Type B pancreatic cell (in vitro differentiated cells): ENCODE measurements around the gene ROR1. TPM values are rescaled to one million over a fixed set of nuclear protein-coding genes. Genes with fewer than 3 reads are reported as not detected.
A peak's percentile ranks its signal among the peaks of the same experiment; 100 is the strongest.

Experiments used
- DNase-seq: peaks from one replicate; pipeline ENCODE4 v3.0.0; 2021; ENCODE audit warnings: mixed read lengths; ENCODE audit not compliant: unreplicated experiment; ENCODE audit errors: extremely low spot score
- H3K27ac Mint-ChIP-seq: 2 replicates; pipeline ENCODE4 v1.8.0; 2021; ENCODE audit warnings: mild to moderate bottlenecking, mixed read lengths
- H3K27me3 Mint-ChIP-seq: 2 replicates; pipeline ENCODE4 v1.8.0; 2021; ENCODE audit warnings: mixed read lengths
- H3K36me3 Mint-ChIP-seq: 2 replicates; pipeline ENCODE4 v1.8.0; 2021; ENCODE audit warnings: mixed read lengths
- H3K4me1 Mint-ChIP-seq: one replicate; pipeline ENCODE4 v1.8.0; 2021; ENCODE audit warnings: mixed read lengths; ENCODE audit not compliant: unreplicated experiment
- H3K4me3 Mint-ChIP-seq: 2 replicates; pipeline ENCODE4 v1.8.0; 2021; ENCODE audit warnings: mild to moderate bottlenecking, mixed read lengths
- H3K9me3 Mint-ChIP-seq: 2 replicates; pipeline ENCODE4 v1.8.0; 2021; ENCODE audit warnings: mixed read lengths
- total RNA-seq: library from RNA; stranded (reverse); gene quantifications from 2 replicates; pipeline ENCODE4 v1.2.1, GENCODE V29; 2021; ENCODE audit warnings: low replicate concordance
- TF ChIP-seq, protein P1 (sequence below): fragments of 200-600 bp; sonication (generic); conservative IDR thresholded peaks from 2 replicates; pipeline ENCODE4 v1.5.0; 2021; ENCODE audit warnings: antibody characterized with exemption, mild to moderate bottlenecking

The ROR1 gene
- total RNA-seq, 1 donor from 2014 or later, result 32.0 TPM

DNA sequence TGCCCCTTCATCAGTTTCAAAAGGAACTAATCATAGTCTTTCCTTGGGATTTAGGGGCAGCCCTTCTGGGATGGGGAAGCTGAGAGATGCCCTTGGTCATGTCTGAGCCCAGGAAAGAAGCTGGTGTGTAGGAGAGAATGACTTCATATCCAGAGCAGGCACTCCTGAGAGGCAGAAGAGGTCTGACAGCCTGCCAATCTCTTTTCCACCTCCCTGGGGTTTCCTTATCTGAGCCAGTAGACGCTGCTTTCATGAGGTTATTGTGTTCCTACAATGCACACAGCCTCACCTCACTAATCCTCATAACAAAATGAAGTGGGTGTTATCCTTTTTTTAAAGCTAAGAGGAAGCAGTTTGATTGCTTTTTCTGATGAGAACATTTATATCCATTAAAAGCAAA lies 14.1 kb downstream of the ROR1 start:
- TF ChIP-seq, protein P1, sequence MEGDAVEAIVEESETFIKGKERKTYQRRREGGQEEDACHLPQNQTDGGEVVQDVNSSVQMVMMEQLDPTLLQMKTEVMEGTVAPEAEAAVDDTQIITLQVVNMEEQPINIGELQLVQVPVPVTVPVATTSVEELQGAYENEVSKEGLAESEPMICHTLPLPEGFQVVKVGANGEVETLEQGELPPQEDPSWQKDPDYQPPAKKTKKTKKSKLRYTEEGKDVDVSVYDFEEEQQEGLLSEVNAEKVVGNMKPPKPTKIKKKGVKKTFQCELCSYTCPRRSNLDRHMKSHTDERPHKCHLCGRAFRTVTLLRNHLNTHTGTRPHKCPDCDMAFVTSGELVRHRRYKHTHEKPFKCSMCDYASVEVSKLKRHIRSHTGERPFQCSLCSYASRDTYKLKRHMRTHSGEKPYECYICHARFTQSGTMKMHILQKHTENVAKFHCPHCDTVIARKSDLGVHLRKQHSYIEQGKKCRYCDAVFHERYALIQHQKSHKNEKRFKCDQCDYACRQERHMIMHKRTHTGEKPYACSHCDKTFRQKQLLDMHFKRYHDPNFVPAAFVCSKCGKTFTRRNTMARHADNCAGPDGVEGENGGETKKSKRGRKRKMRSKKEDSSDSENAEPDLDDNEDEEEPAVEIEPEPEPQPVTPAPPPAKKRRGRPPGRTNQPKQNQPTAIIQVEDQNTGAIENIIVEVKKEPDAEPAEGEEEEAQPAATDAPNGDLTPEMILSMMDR, result no peak
- H3K4me1 Mint-ChIP-seq, result peaks cover 61% of the 10 kb centered on the region
- no peak for DNase-seq
- peaks cover 3% of the 10 kb centered on the region for H3K27me3 Mint-ChIP-seq
- H3K4me3 Mint-ChIP-seq, result no peak overlapping the region
- H3K36me3 Mint-ChIP-seq, result peaks cover 11% of the 10 kb centered on the region
- H3K27ac Mint-ChIP-seq, result no peak overlapping the region
- no peaks in the 10 kb centered on the region for H3K9me3 Mint-ChIP-seq

DNA sequence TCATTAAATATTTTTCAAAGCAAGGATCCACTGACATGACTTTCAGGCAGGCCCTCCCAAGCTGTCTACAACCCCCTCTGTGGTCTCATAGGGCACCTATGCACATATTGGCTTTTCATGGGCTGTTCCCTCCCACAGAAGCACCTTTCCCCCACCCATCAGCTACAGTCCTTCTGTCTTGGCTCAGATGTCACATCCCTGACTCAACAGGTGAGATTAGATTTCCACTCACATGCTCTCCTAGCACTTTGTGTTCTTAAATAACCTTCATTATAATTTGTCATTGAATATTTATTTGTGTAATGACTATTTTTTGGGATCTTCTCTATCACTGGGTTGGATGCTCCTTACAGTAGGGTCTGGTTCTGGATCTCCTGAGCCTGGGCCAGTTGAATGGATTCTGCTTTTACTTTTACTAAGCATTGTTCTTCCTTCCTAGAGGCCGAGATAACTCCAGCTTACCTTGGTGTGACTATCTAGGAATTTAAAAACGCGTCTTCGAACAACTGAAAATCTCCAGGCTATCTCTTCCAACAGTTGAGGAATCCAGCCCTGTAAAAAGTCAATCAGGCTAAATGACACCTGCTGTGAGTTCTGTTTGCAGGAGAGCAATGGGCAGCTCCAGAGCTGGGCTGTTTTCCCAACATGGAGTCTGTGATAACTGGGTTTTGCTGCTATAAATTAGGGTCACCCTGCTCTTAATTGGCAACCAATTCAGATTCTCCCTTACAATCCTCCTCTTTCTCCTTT lies 16.2 kb downstream of the ROR1 start:
- Mint-ChIP-seq H3K4me3 (no peak overlapping the region), H3K4me1 (peaks cover 51% of the 10 kb centered on the region), H3K27me3 (peaks cover 3% of the 10 kb centered on the region)

DNA sequence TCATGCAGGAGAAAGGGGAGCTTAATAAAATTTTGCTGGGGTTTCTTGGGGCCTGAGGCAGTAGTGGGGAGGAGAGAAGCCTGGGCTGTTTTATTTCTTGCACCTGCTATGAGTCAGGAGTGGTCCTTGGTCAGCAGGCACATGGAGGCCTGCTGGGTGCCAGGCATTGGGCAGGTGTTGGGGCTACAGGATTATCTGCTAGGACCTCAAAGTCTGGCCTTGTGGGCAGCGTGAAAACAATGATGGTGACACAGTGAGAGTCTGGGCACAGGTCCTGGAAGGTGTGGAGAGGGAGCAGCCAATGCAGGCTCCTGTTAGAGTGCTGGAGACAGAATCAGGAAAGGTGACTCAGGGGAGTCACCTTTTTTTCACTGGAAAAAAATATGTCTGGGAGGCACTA lies 17.2 kb downstream of the ROR1 start:
- TF ChIP-seq, protein P1, result no peak
- peaks cover 58% of the 10 kb centered on the region for H3K4me1 Mint-ChIP-seq
- peaks cover 10% of the 10 kb centered on the region for H3K36me3 Mint-ChIP-seq
- no peaks in the 10 kb centered on the region for H3K9me3 Mint-ChIP-seq
- peak overlapping the region; percentile 67 for H3K27ac Mint-ChIP-seq
- H3K4me3 Mint-ChIP-seq, result no peak overlapping the region
- H3K27me3 Mint-ChIP-seq, result peaks cover 3% of the 10 kb centered on the region
- no peak for DNase-seq

More for the DNA sequence above, 16.2 kb downstream of the ROR1 start:
- no peak for DNase-seq
- H3K9me3 Mint-ChIP-seq, result no peaks in the 10 kb centered on the region
- peaks cover 10% of the 10 kb centered on the region for H3K36me3 Mint-ChIP-seq
- H3K27ac Mint-ChIP-seq, result no peak overlapping the region
- TF ChIP-seq, protein P1, result no peak

DNA sequence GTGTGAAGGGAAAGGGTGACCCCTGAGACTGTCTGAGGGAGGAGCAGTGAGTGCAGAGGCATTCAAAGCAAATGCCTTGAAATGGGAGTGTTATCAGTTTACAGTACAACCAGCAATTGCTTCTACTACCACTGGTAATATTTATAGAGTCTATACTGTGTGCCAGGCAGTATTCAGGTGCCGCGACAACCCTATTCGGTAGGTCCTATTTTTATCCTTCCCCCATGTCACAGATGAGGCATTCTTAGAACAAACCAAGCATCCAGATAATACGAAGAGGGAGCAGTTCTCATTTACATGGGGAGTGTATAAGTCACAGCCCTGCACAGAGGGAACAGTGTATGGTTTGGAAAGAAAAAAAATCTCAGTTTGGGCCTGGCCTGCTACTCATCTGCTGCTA lies 18.3 kb downstream of the ROR1 start:
- Mint-ChIP-seq H3K27ac (no peak overlapping the region), H3K4me1 (peaks cover 53% of the 10 kb centered on the region), H3K4me3 (no peak overlapping the region), H3K9me3 (no peaks in the 10 kb centered on the region), H3K36me3 (peaks cover 10% of the 10 kb centered on the region), H3K27me3 (peaks cover 3% of the 10 kb centered on the region)
- no peak for DNase-seq
- TF ChIP-seq, protein P1, result no peak

DNA sequence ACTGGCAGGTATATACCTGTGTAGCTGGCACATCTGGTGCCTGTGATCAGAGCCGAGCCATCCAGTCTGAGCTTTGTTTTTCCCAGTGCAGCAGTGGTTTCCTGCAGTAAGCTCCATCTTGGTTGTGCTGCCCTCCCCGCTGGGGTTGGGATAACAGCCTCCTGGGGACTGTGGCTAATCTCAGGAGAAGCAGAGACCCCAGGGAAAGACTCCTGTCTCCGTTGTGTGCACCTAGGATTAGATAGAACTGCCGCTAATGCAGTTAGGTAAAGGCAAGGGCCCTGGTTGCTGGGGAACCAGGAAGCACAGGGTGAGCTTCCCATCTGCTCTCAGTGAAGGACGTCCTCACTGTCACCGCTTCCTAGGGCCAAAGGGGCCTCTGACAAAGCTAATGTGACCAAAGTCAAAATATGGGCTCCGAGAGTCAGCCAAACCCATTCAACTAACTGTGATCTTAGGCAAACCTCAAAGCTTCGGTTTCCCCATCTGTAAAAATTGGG lies 20.0 kb downstream of the ROR1 start:
- H3K36me3 Mint-ChIP-seq, result peaks cover 10% of the 10 kb centered on the region
- H3K9me3 Mint-ChIP-seq, result no peaks in the 10 kb centered on the region
- no peak for DNase-seq
- peaks cover 3% of the 10 kb centered on the region for H3K27me3 Mint-ChIP-seq
- H3K27ac Mint-ChIP-seq, result peak overlapping the region; percentile 39
- H3K4me3 Mint-ChIP-seq, result no peak overlapping the region
- TF ChIP-seq, protein P1, result no peak
- H3K4me1 Mint-ChIP-seq, result peaks cover 44% of the 10 kb centered on the region
